SKM-1 (cell line): ENCODE data around the gene SLC43A3.

Experiments
- DNase-seq: peaks from one replicate; lab custom pipeline; 2025; ENCODE audit not compliant: unreplicated experiment; lab: John Stamatoyannopoulos, UW

SLC43A3 gene

DNA sequence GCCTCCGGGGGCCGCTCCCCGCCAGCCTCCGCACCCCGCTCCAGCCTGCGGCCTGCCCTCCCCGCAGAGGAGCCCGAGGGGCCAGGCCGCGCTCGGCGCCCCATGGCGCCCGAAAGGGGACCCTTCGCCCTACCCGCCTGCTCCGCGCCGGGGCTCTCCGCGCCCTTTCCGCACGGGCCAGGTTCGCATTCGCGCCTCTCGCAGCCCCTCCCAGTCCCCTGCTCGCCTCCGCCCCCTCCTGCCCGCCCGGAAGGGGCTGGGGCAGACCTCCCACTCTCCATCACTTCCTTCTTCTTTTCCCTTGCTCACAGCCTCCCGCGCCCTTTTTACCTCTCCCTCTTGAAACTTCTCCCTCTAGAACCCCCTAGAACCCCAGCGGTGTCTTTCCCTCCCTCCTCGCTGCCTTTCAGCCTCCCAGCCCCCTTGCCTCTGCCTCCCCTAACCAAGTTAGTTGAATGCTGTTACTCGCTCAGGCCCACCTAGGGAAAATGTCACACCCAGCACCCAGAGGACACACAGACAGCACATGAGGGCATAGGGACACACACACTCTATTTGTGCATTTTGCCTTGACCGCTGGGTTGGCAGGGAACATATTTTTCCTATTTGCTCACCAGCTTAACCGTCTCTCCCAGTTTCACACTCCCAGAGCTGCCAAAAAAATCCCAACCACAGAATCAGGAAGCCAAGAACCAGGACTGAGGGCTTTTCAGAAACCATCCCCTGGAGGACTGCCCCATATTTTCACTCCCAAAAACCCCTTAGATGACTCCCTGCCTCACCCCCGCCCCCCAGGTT is at the start of gene SLC43A3:
SLC43A3 (minus strand) TSS at position 193 of the 798 bp plus-strand sequence. CDS start 949 bp downstream, outside the sequence.
- DNase-seq = peak; percentile 91

DNA sequence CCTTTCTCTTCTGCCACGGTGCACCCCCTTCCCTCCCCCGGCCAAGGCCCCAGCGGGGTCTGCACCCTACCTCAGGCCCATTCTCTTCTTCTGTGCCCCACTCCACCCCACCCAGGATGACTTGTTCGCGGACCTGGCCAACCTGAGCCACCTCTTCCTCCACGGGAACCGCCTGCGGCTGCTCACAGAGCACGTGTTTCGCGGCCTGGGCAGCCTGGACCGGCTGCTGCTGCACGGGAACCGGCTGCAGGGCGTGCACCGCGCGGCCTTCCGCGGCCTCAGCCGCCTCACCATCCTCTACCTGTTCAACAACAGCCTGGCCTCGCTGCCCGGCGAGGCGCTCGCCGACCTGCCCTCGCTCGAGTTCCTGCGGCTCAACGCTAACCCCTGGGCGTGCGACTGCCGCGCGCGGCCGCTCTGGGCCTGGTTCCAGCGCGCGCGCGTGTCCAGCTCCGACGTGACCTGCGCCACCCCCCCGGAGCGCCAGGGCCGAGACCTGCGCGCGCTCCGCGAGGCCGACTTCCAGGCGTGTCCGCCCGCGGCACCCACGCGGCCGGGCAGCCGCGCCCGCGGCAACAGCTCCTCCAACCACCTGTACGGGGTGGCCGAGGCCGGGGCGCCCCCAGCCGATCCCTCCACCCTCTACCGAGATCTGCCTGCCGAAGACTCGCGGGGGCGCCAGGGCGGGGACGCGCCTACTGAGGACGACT is 49.3 kb upstream of the SLC43A3 start:
- no peak for DNase-seq

DNA sequence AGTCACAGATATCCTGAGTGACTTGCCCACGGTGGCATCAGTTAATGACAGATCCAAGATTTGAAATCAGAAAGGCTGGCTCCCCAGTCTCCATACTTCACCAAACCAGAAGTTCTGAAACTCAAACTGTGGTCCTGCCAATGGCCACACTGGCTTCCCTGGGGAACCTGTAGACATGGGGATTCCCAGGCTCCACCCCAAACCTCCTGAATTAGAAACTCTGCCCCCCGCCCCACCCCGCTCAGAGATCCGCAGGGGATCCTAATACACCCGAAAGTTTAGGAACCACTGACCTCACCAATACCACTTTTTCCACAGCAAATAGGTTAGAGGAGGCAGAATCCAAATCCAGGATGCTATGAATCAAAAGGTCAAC is 48.7 kb upstream of the SLC43A3 start:
- DNase-seq = no peak

DNA sequence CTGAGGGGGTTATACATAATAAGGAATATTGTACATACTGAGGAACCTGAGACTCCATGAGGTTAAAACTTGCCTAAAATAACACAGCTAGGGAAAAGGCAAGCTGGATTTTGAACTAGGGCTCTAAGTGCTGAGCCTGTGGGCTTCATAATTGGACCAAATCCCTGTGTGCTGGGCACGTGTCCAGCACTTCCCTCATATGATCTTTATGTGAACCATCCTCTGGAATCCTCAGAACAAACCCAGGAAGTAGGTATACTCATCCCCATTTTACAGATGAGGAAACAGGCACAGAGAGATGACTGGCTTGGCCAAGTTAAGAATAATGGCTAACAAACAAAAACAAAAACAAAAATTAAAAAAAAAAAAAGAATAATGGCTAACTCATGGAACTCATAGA is 48.3 kb upstream of the SLC43A3 start:
- no peak for DNase-seq

- no peak for DNase-seq
Measured at GRCh38 chr11:57474803-57475115, 47.8 kb upstream of the SLC43A3 start.

DNA sequence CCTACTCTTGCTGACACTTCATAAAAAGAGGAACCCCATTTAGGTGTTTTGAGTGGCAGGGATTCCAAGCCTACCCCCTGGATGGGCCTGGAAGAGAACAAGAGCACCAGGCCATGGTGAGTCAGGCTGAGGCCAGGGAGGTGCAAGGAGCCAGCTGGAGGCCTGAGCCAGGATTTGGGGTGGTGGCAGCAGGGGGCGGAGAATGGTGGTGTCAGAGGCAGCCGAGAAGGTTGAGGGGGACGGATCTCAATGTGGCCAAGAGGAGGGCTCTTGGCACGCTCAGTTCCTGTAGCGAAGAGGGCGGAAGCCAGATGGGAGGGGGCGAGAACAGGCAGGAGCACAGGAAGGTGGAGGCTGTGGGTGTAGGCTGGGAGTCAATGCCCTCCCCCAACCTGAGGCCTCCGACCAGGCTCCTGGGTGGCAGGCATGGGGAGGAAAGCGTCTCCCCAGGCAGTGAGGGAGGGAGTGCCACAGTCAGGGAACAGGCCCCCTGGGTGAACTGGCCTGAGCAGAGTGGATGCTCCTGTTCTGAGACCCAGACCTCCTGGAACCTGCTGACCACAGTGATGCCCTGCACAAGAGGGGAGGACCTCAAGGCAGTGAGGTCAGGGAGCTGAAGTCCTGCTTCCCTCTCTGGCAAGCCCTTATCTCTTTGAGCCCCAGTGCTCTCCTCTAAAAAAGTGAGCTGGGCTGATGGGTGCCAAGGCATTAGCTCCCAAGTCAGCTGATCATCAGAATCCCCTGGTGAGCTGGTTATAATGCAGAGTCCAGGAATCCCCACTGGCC is 47.3 kb upstream of the SLC43A3 start:
- DNase-seq = no peak

- DNase-seq = no peak
Measured at GRCh38 chr11:57473285-57473841, 46.4 kb upstream of the SLC43A3 start.

DNA sequence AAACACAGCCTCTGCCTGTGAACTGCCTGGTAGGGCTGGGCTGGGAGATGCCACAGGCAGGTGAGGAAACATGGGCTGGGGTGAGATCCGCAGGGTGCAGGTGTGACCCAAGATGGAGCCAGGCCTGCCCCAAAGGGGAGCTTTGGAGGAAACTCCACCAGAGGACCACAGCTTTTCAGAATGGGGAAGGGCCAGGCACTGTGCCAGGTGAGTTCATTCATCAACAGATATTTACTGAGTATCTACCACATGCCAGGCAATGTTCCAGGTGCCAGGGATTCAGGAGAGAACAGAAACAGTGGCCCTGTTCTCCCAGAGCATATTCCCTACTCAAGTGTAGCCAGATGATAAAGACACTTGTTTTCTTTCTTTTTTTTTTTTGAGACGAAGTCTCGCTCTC is 44.6 kb upstream of the SLC43A3 start:
- DNase-seq = no peak

DNA sequence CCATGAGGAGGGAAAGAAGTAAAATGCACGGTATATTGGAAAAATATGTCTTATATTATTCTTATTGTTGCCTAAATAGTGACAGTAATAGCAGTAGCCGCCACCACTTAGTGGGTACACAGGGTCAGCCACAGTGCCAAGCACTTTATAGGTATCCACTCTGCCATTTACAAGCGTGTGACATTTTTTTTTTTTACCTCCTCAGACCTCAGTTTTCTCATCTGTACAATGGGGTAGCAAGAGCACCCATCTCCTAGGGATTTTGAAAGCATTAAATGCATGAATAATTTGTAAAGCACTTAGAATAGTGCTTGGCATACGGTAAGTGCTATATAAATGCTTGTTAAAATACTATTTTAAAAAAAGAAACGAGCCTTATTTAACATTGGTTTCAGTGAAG is 42.3 kb upstream of the SLC43A3 start:
- DNase-seq = no peak

DNA sequence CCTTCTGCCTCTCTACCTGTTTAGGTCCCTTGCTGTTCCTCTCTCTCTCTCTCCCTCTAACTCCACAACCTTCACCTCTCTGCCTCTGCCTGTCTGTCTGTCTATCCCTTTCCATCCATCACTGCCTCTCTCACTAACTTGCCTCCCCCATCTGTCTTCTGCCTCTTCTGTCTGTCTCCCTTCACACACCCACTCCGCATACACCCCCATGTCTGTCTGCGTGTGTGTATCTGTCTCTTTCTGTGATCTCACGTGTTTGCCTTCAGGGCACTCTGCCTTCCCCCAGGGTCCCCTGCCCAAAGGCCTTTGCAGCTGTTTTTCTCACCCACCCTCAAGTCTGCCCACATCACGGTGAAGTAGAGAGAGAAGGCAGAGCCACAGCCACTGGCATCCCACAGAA is 41.4 kb upstream of the SLC43A3 start:
- no peak for DNase-seq

DNA sequence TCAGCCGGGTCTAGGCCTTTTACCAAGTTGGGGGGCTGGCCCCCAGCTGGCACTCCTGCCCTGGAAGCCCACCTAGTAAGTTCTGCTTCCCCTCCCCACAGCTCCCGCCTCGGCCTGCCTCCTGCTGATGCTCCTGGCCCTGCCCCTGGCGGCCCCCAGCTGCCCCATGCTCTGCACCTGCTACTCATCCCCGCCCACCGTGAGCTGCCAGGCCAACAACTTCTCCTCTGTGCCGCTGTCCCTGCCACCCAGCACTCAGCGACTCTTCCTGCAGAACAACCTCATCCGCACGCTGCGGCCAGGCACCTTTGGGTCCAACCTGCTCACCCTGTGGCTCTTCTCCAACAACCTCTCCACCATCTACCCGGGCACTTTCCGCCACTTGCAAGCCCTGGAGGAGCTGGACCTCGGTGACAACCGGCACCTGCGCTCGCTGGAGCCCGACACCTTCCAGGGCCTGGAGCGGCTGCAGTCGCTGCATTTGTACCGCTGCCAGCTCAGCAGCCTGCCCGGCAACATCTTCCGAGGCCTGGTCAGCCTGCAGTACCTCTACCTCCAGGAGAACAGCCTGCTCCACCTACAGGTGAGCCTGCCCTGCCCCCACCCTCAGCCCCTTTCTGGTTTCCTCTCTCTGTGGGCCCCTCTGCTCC is 40.7 kb upstream of the SLC43A3 start:
- DNase-seq = no peak

- DNase-seq = no peak
Measured at GRCh38 chr11:57466680-57467079, 39.8 kb upstream of the SLC43A3 start.

- no peak for DNase-seq
Measured at GRCh38 chr11:57464539-57465181, 37.7 kb upstream of the SLC43A3 start.

GRCh38 chr11:57463671-57464538 is 37.0 kb upstream of the SLC43A3 start:
- DNase-seq = no peak

- DNase-seq = no peak
Measured at GRCh38 chr11:57462597-57462996, 35.7 kb upstream of the SLC43A3 start.

GRCh38 chr11:57461841-57462489 is 35.0 kb upstream of the SLC43A3 start:
- no peak for DNase-seq

DNA sequence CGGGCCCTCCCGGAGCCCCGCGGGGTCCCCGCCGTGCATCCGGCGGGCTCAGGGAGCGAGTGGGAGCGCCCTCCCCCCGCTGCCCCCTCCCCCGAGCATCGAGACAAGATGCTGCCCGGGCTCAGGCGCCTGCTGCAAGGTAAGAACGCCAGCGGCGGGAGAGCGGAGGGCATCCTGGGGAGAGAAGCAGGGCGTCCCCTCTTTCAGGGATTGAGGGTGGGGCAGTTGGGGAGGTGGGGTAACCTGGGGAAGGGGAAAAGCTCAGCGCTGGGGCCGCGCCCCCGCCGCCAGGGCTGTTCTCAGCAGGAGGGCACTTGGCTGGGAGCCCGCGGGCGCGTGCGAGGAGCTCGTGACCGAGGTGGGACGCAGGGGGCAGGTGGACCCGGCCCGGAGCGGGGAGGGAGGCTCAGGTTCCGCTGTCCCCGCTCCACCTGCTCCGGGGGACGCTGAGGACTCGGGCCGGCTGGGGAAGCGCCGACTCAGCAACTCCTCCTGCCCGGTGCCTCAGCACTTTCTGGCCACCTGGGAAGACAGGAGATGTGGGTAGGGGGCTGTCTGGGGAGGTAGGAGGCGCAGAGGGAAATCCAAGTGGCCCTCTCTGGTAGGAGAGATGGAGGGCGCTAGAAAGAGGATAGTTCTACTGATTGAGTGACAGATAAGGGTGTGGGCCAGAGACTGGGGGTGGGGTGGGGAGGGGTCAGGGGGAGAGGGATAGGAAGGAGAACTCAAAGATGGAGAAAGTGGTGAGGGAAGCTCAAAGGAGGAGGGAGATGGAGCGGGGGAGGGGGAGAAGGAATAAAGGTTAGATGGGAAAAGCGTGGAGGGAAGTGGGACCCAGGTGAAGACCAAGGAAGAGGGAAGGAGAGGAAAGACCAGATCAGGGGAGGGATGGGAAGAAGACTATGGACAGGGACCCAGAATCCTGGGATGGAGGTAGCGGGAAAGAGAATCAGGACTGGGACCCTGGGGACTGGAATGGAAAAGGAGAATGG is 34.1 kb upstream of the SLC43A3 start:
- no peak for DNase-seq
